ENCODE data around the gene RNF145. TPM values are rescaled to one million over a fixed set of nuclear protein-coding genes. Genes with fewer than 3 reads are reported as not detected.
A peak's percentile ranks its signal among the peaks of the same experiment; 100 is the strongest.

The RNF145 gene
- polyA plus RNA-seq (2012; ENCODE audit: insufficient read depth, insufficient read length, low read depth) = 115 TPM

- peak; percentile 85 for DNase-seq
- Histone ChIP-seq H3K27me3 (no peaks in the 10 kb centered on the region), H3K36me3 (no peaks in the 10 kb centered on the region), H3K9me3 (no peaks in the 10 kb centered on the region), H3K4me3 (ENCODE audit: low read depth, low read length) (peak within 1 kb of the TSS; percentile 96), H3K4me1 (peaks cover 21% of the 10 kb centered on the region)
- TF ChIP-seq, protein P1, sequence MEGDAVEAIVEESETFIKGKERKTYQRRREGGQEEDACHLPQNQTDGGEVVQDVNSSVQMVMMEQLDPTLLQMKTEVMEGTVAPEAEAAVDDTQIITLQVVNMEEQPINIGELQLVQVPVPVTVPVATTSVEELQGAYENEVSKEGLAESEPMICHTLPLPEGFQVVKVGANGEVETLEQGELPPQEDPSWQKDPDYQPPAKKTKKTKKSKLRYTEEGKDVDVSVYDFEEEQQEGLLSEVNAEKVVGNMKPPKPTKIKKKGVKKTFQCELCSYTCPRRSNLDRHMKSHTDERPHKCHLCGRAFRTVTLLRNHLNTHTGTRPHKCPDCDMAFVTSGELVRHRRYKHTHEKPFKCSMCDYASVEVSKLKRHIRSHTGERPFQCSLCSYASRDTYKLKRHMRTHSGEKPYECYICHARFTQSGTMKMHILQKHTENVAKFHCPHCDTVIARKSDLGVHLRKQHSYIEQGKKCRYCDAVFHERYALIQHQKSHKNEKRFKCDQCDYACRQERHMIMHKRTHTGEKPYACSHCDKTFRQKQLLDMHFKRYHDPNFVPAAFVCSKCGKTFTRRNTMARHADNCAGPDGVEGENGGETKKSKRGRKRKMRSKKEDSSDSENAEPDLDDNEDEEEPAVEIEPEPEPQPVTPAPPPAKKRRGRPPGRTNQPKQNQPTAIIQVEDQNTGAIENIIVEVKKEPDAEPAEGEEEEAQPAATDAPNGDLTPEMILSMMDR (IDR thresholded peaks at IDR 0.05; ENCODE audit: low read depth, low read length) = no peak
These were observed at the start of gene RNF145 for GRCh38 chr5:159209438-159210209. RNF145 (minus strand) TSS chr5:159209553; CDS start chr5:159203617, 5,936 bp downstream.

- TF ChIP-seq, protein P1 (IDR thresholded peaks at IDR 0.05; ENCODE audit: low read depth, low read length) = no peak
These were observed 49.0 kb upstream of the RNF145 start for GRCh38 chr5:159258361-159258760.

DNA sequence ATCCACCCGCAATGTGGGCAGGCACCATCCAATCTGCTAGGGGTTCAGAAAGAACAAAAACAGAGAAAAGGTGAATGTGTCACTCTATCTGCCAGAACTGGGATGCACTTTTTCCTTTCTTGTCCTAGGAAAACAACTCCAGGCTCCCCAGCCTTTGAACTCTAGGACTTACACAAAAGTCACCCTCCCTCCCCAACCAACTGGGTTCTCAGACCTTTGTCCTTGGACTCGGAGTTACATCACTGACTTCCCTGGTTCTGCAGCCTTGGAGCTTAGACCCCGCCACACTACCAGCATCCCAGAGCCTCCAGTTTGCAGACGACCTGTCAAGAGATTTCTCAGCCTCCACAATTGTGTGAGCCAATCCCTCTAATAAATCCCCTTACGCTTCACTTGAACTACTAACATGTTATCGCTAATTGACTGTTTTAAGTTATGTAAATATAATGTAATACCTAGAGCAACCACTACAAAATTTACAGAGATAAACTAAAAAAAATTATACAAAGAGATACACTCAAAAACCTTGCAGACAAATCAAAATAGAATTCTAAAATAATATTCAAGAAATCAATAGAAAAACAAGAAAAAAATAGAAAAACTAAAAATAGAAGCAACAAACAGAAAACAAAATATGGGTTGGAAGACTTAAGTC, 48.4 kb upstream of the RNF145 start:
- Histone ChIP-seq H3K9me3 (no peaks in the 10 kb centered on the region), H3K36me3 (no peaks in the 10 kb centered on the region), H3K4me3 (ENCODE audit: low read depth, low read length) (no peak overlapping the region), H3K27me3 (no peaks in the 10 kb centered on the region), H3K4me1 (no peaks in the 10 kb centered on the region)
- TF ChIP-seq, protein P1 (IDR thresholded peaks at IDR 0.05; ENCODE audit: low read depth, low read length) = no peak
- DNase-seq = no peak

More at GRCh38 chr5:159258361-159258760, 49.0 kb upstream of the RNF145 start:
- Histone ChIP-seq H3K27me3 (no peaks in the 10 kb centered on the region), H3K4me3 (ENCODE audit: low read depth, low read length) (no peak overlapping the region), H3K36me3 (no peaks in the 10 kb centered on the region), H3K9me3 (no peaks in the 10 kb centered on the region), H3K4me1 (no peaks in the 10 kb centered on the region)
- DNase-seq = no peak

DNA sequence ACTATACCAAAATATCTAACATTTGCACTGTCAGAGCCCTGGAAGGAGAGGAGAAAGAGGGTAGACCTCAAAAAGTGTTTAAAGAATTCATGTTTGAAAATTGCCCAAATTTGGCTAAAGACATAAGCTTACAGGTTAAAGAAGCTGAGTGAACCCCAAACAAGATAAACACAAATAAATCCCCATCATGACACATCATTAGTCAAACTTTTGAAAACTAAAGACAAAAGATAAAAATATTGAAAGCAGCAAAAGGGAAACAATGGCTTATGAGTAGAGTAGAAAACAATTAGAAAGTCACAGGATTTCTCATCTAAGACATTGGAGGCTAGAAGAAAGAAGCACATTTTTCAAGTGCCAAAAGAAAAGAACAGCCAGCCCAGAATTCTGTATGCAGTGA, 47.7 kb upstream of the RNF145 start:
- no peak for DNase-seq
- TF ChIP-seq, protein P1 (IDR thresholded peaks at IDR 0.05; ENCODE audit: low read depth, low read length) = no peak
- no peaks in the 10 kb centered on the region for H3K27me3 ChIP-seq

GRCh38 chr5:159252195-159252594, 42.8 kb upstream of the RNF145 start:
- no peaks in the 10 kb centered on the region for H3K9me3 ChIP-seq
- no peak for DNase-seq
- TF ChIP-seq, protein P1 (IDR thresholded peaks at IDR 0.05; ENCODE audit: low read depth, low read length) = no peak
- no peak overlapping the region for H3K4me3 ChIP-seq (ENCODE audit: low read depth, low read length)
- H3K36me3 ChIP-seq = no peaks in the 10 kb centered on the region
- H3K27me3 ChIP-seq = no peaks in the 10 kb centered on the region
- no peaks in the 10 kb centered on the region for H3K4me1 ChIP-seq

More for the DNA sequence above, 47.7 kb upstream of the RNF145 start:
- H3K4me3 ChIP-seq (ENCODE audit: low read depth, low read length) = no peak overlapping the region
- no peaks in the 10 kb centered on the region for H3K4me1 ChIP-seq
- H3K36me3 ChIP-seq = no peaks in the 10 kb centered on the region
- H3K9me3 ChIP-seq = no peaks in the 10 kb centered on the region

- no peak for DNase-seq
- H3K27me3 ChIP-seq = no peaks in the 10 kb centered on the region
- H3K4me1 ChIP-seq = no peaks in the 10 kb centered on the region
- no peaks in the 10 kb centered on the region for H3K36me3 ChIP-seq
- TF ChIP-seq, protein P1 (IDR thresholded peaks at IDR 0.05; ENCODE audit: low read depth, low read length) = no peak
- H3K4me3 ChIP-seq (ENCODE audit: low read depth, low read length) = no peak overlapping the region
- no peaks in the 10 kb centered on the region for H3K9me3 ChIP-seq
These were observed 39.8 kb upstream of the RNF145 start for GRCh38 chr5:159249158-159249557.
